ENCODE results near the gene C2orf49. TPM values are rescaled to one million over a fixed set of nuclear protein-coding genes. Genes with fewer than 3 reads are reported as not detected.

C2orf49 gene
- total RNA-seq, 1 experiment from 2014 or later = 18.1 TPM

- Mint-ChIP-seq H3K27me3 (ENCODE audit: unreplicated experiment) (no peaks in the 10 kb centered on the region), H3K4me3 (ENCODE audit: low read depth, unreplicated experiment) (peak overlapping the region; percentile 90), H3K27ac (ENCODE audit: unreplicated experiment) (peak overlapping the region; percentile 52), H3K4me1 (ENCODE audit: low read depth, unreplicated experiment) (peaks cover 23% of the 10 kb centered on the region), H3K36me3 (ENCODE audit: insufficient read depth, unreplicated experiment) (peaks cover 25% of the 10 kb centered on the region), H3K9me3 (ENCODE audit: low read depth, unreplicated experiment) (no peaks in the 10 kb centered on the region)
- peak; percentile 30 for DNase-seq
- CTCF ChIA-PET = interaction anchor here (1.3 kb wide), 1 partner anchor 13 kb away, joined by 5 read pairs; no protein-coding TSS in a partner anchor
- intact Hi-C loops (cut with micrococcal nuclease; ENCODE audit: unreplicated experiment) = no loop called here
- TF ChIP-seq CTCF (IDR thresholded peaks at IDR 0.05; ENCODE audit: unreplicated experiment) = no peak
- BruUV-seq (replicated peaks) = no TSS peak
Measured at GRCh38 chr2:105330681-105331375, 6.5 kb upstream of the C2orf49 start.

- Mint-ChIP-seq H3K9me3 (ENCODE audit: low read depth, unreplicated experiment) (no peaks in the 10 kb centered on the region), H3K4me3 (ENCODE audit: low read depth, unreplicated experiment) (no peak overlapping the region), H3K27ac (ENCODE audit: unreplicated experiment) (no peak overlapping the region), H3K4me1 (ENCODE audit: low read depth, unreplicated experiment) (peaks cover under 1% of the 10 kb centered on the region), H3K36me3 (ENCODE audit: insufficient read depth, unreplicated experiment) (peaks cover 30% of the 10 kb centered on the region), H3K27me3 (ENCODE audit: unreplicated experiment) (no peaks in the 10 kb centered on the region)
- no peak for TF ChIP-seq CTCF (IDR thresholded peaks at IDR 0.05; ENCODE audit: unreplicated experiment)
- no TSS peak for BruUV-seq (replicated peaks)
- CTCF ChIA-PET = no interaction called here
- intact Hi-C loops (cut with micrococcal nuclease; ENCODE audit: unreplicated experiment) = no loop called here
- DNase-seq = no peak
Measured at GRCh38 chr2:105334211-105334610, 3.1 kb upstream of the C2orf49 start.

- peaks cover 21% of the 10 kb centered on the region for H3K36me3 Mint-ChIP-seq (ENCODE audit: insufficient read depth, unreplicated experiment)
- H3K4me1 Mint-ChIP-seq (ENCODE audit: low read depth, unreplicated experiment) = peaks cover 8% of the 10 kb centered on the region
- no TSS peak for BruUV-seq (replicated peaks)
- no peaks in the 10 kb centered on the region for H3K27me3 Mint-ChIP-seq (ENCODE audit: unreplicated experiment)
- H3K4me3 Mint-ChIP-seq (ENCODE audit: low read depth, unreplicated experiment) = no peak overlapping the region
- no peak for DNase-seq
- H3K27ac Mint-ChIP-seq (ENCODE audit: unreplicated experiment) = no peak overlapping the region
- intact Hi-C loops (cut with micrococcal nuclease; ENCODE audit: unreplicated experiment) = no loop called here
- TF ChIP-seq CTCF (IDR thresholded peaks at IDR 0.05; ENCODE audit: unreplicated experiment) = no peak
- no peaks in the 10 kb centered on the region for H3K9me3 Mint-ChIP-seq (ENCODE audit: low read depth, unreplicated experiment)
- CTCF ChIA-PET = no interaction called here
Measured at GRCh38 chr2:105335469-105335868, 1.9 kb upstream of the C2orf49 start.

- H3K36me3 Mint-ChIP-seq (ENCODE audit: insufficient read depth, unreplicated experiment) = peaks cover 23% of the 10 kb centered on the region
- H3K4me3 Mint-ChIP-seq (ENCODE audit: low read depth, unreplicated experiment) = peak overlapping the region; percentile 80
- H3K4me1 Mint-ChIP-seq (ENCODE audit: low read depth, unreplicated experiment) = peaks cover 8% of the 10 kb centered on the region
- peak overlapping the region; percentile 99 for H3K27ac Mint-ChIP-seq (ENCODE audit: unreplicated experiment)
- BruUV-seq (replicated peaks) = TSS peak; percentile 91
- TF ChIP-seq CTCF (IDR thresholded peaks at IDR 0.05; ENCODE audit: unreplicated experiment) = no peak
- intact Hi-C loops (cut with micrococcal nuclease; ENCODE audit: unreplicated experiment) = no loop called here
- DNase-seq = no peak
- CTCF ChIA-PET = interaction anchor here (1.5 kb wide), 1 partner anchor 43 kb away, joined by 3 read pairs; no protein-coding TSS in a partner anchor
- no peaks in the 10 kb centered on the region for H3K9me3 Mint-ChIP-seq (ENCODE audit: low read depth, unreplicated experiment)
- H3K27me3 Mint-ChIP-seq (ENCODE audit: unreplicated experiment) = no peaks in the 10 kb centered on the region
Measured at GRCh38 chr2:105336786-105337121, 586 bp upstream of the C2orf49 start.

All from Calu3 (cell line).